HL-60 (cell line): Measurements from ENCODE around the gene SLC17A7.

Source experiments
- GABPA ChIP-seq: IDR thresholded peaks from 2 replicates; pipeline ENCODE4 v1.6.1; 2012; ENCODE audit warnings: low read depth
- POLR2AphosphoS5 ChIP-seq: IDR thresholded peaks from 2 replicates; pipeline ENCODE4 v1.6.1; 2012; ENCODE audit warnings: low read depth
- REST ChIP-seq: IDR thresholded peaks from 2 replicates; pipeline ENCODE4 v1.6.1; 2012; ENCODE audit warnings: low read depth; ENCODE audit not compliant: insufficient replicate concordance
- SPI1 ChIP-seq: IDR thresholded peaks from 2 replicates; pipeline ENCODE4 v1.6.1; 2012; ENCODE audit warnings: low read depth, mild to moderate bottlenecking, borderline replicate concordance
- TF ChIP-seq, protein P1 (sequence below): IDR thresholded peaks from one replicate; pipeline ENCODE4 v1.5.1; 2011; ENCODE audit warnings: low read length, control low read depth, inconsistent platforms; ENCODE audit not compliant: insufficient read depth

- TF ChIP-seq, protein P1, sequence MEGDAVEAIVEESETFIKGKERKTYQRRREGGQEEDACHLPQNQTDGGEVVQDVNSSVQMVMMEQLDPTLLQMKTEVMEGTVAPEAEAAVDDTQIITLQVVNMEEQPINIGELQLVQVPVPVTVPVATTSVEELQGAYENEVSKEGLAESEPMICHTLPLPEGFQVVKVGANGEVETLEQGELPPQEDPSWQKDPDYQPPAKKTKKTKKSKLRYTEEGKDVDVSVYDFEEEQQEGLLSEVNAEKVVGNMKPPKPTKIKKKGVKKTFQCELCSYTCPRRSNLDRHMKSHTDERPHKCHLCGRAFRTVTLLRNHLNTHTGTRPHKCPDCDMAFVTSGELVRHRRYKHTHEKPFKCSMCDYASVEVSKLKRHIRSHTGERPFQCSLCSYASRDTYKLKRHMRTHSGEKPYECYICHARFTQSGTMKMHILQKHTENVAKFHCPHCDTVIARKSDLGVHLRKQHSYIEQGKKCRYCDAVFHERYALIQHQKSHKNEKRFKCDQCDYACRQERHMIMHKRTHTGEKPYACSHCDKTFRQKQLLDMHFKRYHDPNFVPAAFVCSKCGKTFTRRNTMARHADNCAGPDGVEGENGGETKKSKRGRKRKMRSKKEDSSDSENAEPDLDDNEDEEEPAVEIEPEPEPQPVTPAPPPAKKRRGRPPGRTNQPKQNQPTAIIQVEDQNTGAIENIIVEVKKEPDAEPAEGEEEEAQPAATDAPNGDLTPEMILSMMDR, result no peak
- TF ChIP-seq POLR2AphosphoS5 (peak; percentile 42; the same call in 1 of the 2 replicates), REST (peak; percentile 22), GABPA (no peak), SPI1 (no peak)
These were observed 46.9 kb upstream of the SLC17A7 start for GRCh38 chr19:49488046-49488862.
